GM19463 (cell line): ENCODE results near the gene NAPA.

ENCODE experiments used
- ATAC-seq: cut with Tn5 transposase; IDR thresholded peaks from one replicate; pipeline ENCODE4 v1.9.1; 2021; ENCODE audit warnings: mild to moderate bottlenecking, moderate library complexity; ENCODE audit not compliant: unreplicated experiment

The NAPA gene

GRCh38 chr19:47503130-47503825 lies 11.6 kb downstream of the NAPA start:
- ATAC-seq, result no peak

GRCh38 chr19:47499863-47500830 lies 14.7 kb downstream of the NAPA start:
- ATAC-seq, result no peak

GRCh38 chr19:47499371-47499770 lies 15.5 kb downstream of the NAPA start:
- no peak for ATAC-seq

- no peak for ATAC-seq
Observed at GRCh38 chr19:47498561-47498960, 16.3 kb downstream of the NAPA start.

- no peak for ATAC-seq
Observed at GRCh38 chr19:47497821-47498520, 16.9 kb downstream of the NAPA start.

- no peak for ATAC-seq
Observed at GRCh38 chr19:47497050-47497766, 17.7 kb downstream of the NAPA start.

- no peak for ATAC-seq
Observed at GRCh38 chr19:47495478-47496372, 19.1 kb downstream of the NAPA start.

- ATAC-seq, result no peak
Observed at GRCh38 chr19:47494729-47495128, 20.1 kb downstream of the NAPA start.

- ATAC-seq, result no peak
Observed at GRCh38 chr19:47494211-47494547, 20.7 kb downstream of the NAPA start.

GRCh38 chr19:47493378-47494210 lies 21.3 kb downstream of the NAPA start:
- ATAC-seq, result no peak

- no peak for ATAC-seq
Observed at GRCh38 chr19:47492571-47493377, 22.1 kb downstream of the NAPA start.

GRCh38 chr19:47492137-47492533 lies 22.7 kb downstream of the NAPA start:
- no peak for ATAC-seq

- no peak for ATAC-seq
Observed at GRCh38 chr19:47491358-47492136, 23.3 kb downstream of the NAPA start.

- ATAC-seq, result no peak
Observed at GRCh38 chr19:47490847-47491246, 24.0 kb downstream of the NAPA start.

GRCh38 chr19:47490031-47490430 lies 24.8 kb downstream of the NAPA start:
- ATAC-seq, result no peak

- no peak for ATAC-seq
Observed at GRCh38 chr19:47489072-47489914, 25.6 kb downstream of the NAPA start.
